Naive B cell (primary cell): ENCODE data around the gene HM13. TPM values are rescaled to one million over a fixed set of nuclear protein-coding genes. Genes with fewer than 3 reads are reported as not detected.
"Not testable (repeated sequence)": the region's sequence is repeated elsewhere in the genome, so short reads cannot be mapped to it uniquely, and the experiment has no call there.

ENCODE experiments used
- ATAC-seq, 2 donors: fragments of 150-1000 bp; cut with Tn5 transposase; 2 replicates each; pipeline ENCODE4 v1.10.0; 2021; ENCODE audit warnings: low read depth in 2 of 2, mild to moderate bottlenecking in 2 of 2, moderate library complexity in 2 of 2
- DNase-seq: peaks from one replicate; pipeline ENCODE4 v3.0.0; 2022
- H3K27ac Mint-ChIP-seq, 6 donors: one replicate each; pipeline ENCODE4 v1.8.0; 2020 to 2022; ENCODE audit warnings: mild to moderate bottlenecking in 6 of 6, mixed read lengths in 6 of 6, moderate library complexity in 5 of 6, inconsistent platforms in 2 of 6
- H3K27me3 Mint-ChIP-seq, 3 donors: one replicate each; pipeline ENCODE4 v1.8.0; 2021 to 2022; ENCODE audit warnings: mixed read lengths in 3 of 3, mild to moderate bottlenecking in 1 of 3
- H3K36me3 Mint-ChIP-seq, 2 donors: one replicate each; pipeline ENCODE4 v1.8.0; 2020 to 2022; ENCODE audit warnings: mixed read lengths in 2 of 2, inconsistent platforms in 1 of 2, mild to moderate bottlenecking in 1 of 2
- H3K4me1 Mint-ChIP-seq, 3 donors: one replicate each; pipeline ENCODE4 v1.8.0; 2020 to 2022; ENCODE audit warnings: mixed read lengths in 3 of 3, inconsistent platforms in 1 of 3, mild to moderate bottlenecking in 1 of 3, moderate library complexity in 1 of 3
- H3K4me3 Mint-ChIP-seq, 8 donors: one replicate each; pipeline ENCODE4 v1.8.0; 2020 to 2022; ENCODE audit warnings: mild to moderate bottlenecking in 8 of 8, mixed read lengths in 8 of 8, moderate library complexity in 8 of 8, inconsistent platforms in 2 of 8
- H3K9me3 Mint-ChIP-seq, 7 donors: one replicate each; pipeline ENCODE4 v1.8.0; 2020 to 2022; ENCODE audit warnings: mixed read lengths in 7 of 7, mild to moderate bottlenecking in 5 of 7, inconsistent platforms in 2 of 7, moderate library complexity in 1 of 7
- polyA plus RNA-seq, 6 donors: library from polyadenylated mRNA; unstranded; fragments of 300-500 nt; fragmentation: Illumina TruSeq; gene quantifications; one replicate each; pipeline ENCODE4 v1.2.3, GENCODE V29; 2021; ENCODE audit warnings: low read depth in 6 of 6

Gene HM13
- polyA plus RNA-seq, 6 donors from 2014 or later, result 71.9 to 118 (median 88.0) TPM

DNA sequence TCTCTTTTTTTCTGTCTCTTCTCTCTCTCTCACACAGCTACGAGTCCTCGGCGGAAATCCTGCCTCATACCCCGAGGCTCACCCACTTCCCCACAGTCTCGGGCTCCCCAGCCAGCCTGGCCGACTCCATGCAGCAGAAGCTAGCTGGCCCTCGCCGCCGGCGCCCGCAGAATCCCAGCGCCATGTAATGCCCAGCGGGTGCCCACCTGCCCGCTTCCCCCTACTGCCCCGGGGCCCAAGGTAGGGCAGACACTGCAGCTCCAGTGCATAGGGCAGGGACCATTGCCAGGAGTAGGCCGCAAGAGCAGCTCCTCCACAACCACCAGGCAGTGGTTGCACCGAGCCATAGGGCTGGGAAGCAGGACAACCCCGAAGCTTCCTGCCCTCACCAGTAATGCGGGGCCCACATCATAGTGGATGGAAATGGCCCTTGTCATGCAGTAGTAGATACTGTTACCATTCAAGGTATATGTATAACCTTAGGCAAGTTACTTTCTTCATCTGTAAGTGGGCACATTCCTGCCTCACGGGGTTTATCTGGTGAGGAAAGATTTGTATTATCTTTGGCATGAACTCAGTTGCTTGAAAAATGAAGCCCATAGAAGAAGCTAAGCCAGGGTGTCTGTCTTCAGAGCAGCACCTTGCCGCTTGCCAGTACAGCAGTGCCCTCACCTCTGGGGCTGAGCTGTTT is 53.9 kb downstream of the HM13 start:
- Mint-ChIP-seq H3K27ac (no peak overlapping the region), H3K9me3 (no peaks in the 10 kb centered on the region), H3K4me3 (no peak overlapping the region), H3K27me3 (no peaks in the 10 kb centered on the region), H3K4me1 (peaks cover 11 to 27% (median 15%) of the 10 kb centered on the region in 3 donors), H3K36me3 (no peaks in the 10 kb centered on the region)
- ATAC-seq (no peak), DNase-seq (no peak)

- Mint-ChIP-seq H3K27me3 (no peaks in the 10 kb centered on the region), H3K4me3 (no peak overlapping the region), H3K9me3 (no peaks in the 10 kb centered on the region), H3K36me3 (no peaks in the 10 kb centered on the region), H3K27ac (peak overlapping the region in 1 of 6 donors; percentile 54), H3K4me1 (peaks cover 16 to 32% (median 20%) of the 10 kb centered on the region in 3 donors)
- no peak for ATAC-seq
- no peak for DNase-seq
Observed at GRCh38 chr20:31568773-31569162, 54.5 kb downstream of the HM13 start.

DNA sequence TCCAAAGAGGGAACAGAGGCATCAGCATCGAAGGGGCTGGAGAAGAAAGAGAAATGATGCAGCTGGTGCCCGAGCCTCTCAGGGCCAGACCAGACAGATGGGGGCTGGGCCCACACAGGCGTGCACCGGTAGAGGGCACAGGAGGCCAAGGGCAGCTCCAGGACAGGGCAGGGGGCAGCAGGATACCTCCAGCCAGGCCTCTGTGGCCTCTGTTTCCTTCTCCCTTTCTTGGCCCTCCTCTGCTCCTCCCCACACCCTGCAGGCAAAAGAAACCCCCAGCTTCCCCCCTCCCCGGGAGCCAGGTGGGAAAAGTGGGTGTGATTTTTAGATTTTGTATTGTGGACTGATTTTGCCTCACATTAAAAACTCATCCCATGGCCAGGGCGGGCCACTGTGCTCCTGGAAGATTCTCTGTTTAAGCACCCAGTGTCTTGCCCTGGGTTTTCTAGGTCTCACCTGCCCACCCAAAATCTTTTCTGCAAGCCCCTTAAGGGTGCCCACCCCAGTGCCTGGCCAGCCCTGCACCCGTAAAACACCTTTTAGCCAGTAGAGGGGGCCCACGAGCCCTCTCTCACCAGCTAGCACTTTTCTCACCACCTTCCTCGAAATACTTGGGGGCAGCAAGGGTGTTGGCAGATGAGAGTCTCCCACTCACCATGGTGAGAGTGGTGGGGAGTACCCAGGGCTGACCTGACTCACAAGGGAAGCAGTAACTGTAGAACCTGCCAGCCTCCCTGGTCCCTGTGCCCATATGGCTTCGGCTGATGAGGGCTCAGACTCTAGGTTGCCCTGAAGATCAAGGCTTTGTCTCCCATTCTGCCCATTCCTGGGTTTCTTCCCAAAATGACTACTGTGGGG is 55.1 kb downstream of the HM13 start:
- Mint-ChIP-seq H3K9me3 (no peaks in the 10 kb centered on the region), H3K36me3 (no peaks in the 10 kb centered on the region), H3K27ac (peak overlapping the region in 3 of 6 donors; percentile 39 to 80 (median 54)), H3K4me1 (peaks cover 18 to 35% (median 24%) of the 10 kb centered on the region in 3 donors), H3K4me3 (peak overlapping the region in 1 of 8 donors; percentile 63), H3K27me3 (no peaks in the 10 kb centered on the region)
- ATAC-seq (peak; percentile 15 to 25), DNase-seq (peak; percentile 61)

DNA sequence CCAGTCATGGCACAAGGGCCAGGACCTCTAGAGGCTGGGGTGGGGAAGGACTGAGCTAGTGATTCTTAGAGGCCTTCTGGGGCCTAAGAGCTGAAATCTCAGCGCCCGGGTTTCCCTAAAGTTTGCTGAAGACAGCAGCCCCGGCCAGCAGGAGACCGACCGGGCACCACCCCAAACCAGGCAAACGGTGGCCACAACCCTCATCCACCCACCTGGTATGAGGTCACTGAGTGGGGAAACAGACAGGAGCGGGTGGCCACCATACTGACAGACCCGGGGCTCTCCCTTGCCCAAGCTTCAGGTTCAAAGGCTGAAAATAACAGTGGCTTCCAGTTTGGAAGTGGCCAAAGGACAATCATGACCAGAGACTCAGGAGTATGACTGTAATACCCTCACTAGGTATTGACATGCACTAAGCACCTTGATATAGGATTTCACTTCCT is 55.8 kb downstream of the HM13 start:
- ATAC-seq (no peak), DNase-seq (no peak)
- no peaks in the 10 kb centered on the region for H3K9me3 Mint-ChIP-seq
- no peaks in the 10 kb centered on the region for H3K27me3 Mint-ChIP-seq
- no peaks in the 10 kb centered on the region for H3K36me3 Mint-ChIP-seq
- H3K27ac Mint-ChIP-seq, result peak overlapping the region in 1 of 6 donors; percentile 80
- peak overlapping the region in 1 of 8 donors; percentile 63 for H3K4me3 Mint-ChIP-seq
- peaks cover 18 to 35% (median 24%) of the 10 kb centered on the region in 3 donors for H3K4me1 Mint-ChIP-seq

- no peaks in the 10 kb centered on the region for H3K9me3 Mint-ChIP-seq
- peak overlapping the region in 5 of 6 donors; percentile 47 to 94 (median 75) for H3K27ac Mint-ChIP-seq
- ATAC-seq (no peak), DNase-seq (no peak)
- H3K36me3 Mint-ChIP-seq, result no peaks in the 10 kb centered on the region
- no peaks in the 10 kb centered on the region for H3K27me3 Mint-ChIP-seq
- H3K4me1 Mint-ChIP-seq, result peaks cover 18 to 35% (median 24%) of the 10 kb centered on the region in 3 donors
- H3K4me3 Mint-ChIP-seq, result peak overlapping the region in 6 of 8 donors; percentile 1 to 91 (median 88)
Observed at GRCh38 chr20:31570735-31571617, 56.7 kb downstream of the HM13 start.

DNA sequence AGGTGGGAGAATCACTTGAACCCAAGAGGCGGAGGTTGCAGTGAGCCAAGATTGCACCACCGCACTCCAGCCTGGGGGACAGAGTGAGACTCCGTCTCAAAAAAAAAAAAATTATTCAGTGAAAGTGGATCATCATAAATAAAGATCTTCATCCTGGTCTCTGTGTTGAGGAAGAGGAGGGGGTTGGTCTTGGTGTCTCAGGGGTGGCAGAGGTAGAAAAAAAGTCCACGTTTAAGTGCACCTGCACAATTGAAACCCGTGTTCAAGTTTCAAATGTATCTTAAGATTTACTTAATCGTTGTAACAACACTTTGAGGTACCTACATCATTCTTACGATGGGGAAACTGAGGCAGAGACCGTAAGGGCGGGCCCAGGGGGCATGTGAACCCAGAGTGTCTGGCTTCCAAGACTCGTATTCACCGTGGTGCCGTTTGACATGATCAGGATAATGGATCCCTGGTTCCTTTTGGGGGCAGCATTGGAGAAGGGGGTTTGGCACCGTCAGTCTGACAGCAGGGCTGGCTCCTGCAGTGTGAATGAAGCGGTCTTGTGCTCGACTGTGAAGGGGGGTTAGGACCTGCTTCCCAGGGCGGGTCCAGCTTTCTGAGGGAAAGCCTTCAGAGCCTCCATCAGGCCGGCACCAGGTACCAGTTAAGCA is 57.9 kb downstream of the HM13 start:
- H3K27me3 Mint-ChIP-seq, result no peaks in the 10 kb centered on the region

DNA sequence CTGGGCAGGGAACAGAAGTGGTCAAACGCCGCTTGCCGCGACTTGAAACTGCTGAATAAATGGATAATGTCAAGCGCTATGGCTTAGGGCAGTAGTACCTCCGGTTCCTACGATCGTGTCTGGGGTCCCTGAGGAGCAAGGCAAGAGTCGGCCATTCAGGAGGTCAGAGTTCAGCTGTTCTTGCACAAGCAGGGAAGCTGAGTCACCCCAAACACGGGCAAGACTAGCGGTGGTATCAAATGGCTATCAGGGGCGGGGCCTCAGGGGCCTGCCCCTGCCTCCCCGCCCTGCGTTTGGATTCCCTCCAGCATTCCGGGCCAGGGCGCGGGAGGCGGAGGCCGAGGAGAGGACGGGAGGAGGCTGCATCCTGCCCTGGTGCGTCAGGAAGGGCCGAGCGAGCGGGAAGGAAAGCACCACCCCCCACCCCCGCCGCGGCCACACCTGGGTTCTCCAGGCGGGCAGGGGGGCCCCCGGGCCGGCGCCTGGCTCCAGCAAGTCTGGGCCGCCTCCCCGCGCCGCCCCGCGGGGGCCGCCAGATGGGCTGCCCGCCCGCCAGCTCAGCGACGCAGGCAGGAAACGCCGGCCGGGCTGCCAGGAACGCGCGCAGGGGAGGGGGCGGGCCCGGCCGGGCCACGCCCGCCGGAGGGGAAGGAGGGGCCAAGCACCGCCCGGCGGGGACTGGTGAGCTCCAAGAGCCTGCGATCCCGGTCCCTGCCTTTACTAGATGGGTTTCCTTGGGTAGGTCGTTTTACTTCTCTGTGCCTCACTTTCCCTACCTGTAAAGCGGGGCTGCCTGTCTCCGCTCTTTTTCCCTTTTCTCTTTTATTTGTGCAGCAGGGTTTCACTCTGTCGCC is 58.7 kb downstream of the HM13 start:
- no peaks in the 10 kb centered on the region for H3K36me3 Mint-ChIP-seq
- DNase-seq (peak; percentile 83), ATAC-seq (peak; percentile 92)
- peak overlapping the region; percentile 63 to 95 (median 82) for H3K27ac Mint-ChIP-seq
- peak overlapping the region; percentile 86 to 95 (median 92) for H3K4me3 Mint-ChIP-seq
- H3K4me1 Mint-ChIP-seq, result peaks cover 14 to 26% (median 24%) of the 10 kb centered on the region in 3 donors
- H3K27me3 Mint-ChIP-seq, result peaks cover 0 to 3% (median 0%) of the 10 kb centered on the region in 3 donors
- H3K9me3 Mint-ChIP-seq, result no peaks in the 10 kb centered on the region

More for the DNA sequence above, 57.9 kb downstream of the HM13 start:
- Mint-ChIP-seq H3K4me1 (peaks cover 18 to 29% (median 24%) of the 10 kb centered on the region in 3 donors), H3K36me3 (no peaks in the 10 kb centered on the region), H3K9me3 (no peaks in the 10 kb centered on the region), H3K4me3 (peak overlapping the region; percentile 85 to 93 (median 88)), H3K27ac (peak overlapping the region; percentile 63 to 91 (median 82))
- DNase-seq (peak; percentile 12), ATAC-seq (no peak)

DNA sequence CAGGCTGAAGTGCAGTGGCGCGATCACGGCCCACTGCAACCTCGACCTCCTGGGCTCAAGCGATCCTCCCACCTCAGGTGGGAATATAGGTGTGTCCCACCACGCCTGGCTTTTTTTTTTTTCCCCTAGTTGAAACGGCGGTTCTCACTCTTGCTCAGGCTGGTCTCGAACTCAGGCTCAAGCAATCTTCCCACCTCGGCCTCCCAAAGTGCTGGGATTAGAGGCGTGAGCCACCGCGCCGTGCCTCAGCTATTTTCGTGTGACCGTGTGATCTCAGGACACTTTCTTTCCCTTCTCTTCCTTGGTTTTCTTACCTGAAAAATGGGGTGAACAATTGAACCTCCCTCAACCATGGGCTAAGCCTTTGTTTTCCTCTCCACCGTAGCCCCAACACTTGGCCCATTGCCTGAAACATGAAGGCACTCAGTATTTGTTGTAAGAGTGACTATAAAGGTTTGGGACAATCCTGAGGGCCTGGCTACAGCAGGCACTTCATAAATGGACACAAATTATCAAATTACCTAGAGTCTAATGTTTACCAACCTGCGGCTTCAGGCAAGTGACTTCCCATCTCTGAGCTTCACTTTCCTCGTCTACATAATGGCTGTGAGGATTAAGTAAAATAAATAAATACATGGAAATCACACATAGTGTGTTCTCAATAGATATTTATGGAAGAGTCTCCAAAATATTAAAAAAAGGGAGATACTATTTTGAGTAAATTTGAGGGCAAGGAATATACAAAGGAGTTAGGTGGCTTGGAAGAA is 59.5 kb downstream of the HM13 start:
- Mint-ChIP-seq H3K27me3 (peaks cover 0 to 3% (median 0%) of the 10 kb centered on the region in 3 donors), H3K4me1 (peaks cover 14 to 24% (median 23%) of the 10 kb centered on the region in 3 donors), H3K27ac (peak overlapping the region; percentile 55 to 95 (median 82)), H3K9me3 (no peaks in the 10 kb centered on the region), H3K36me3 (no peaks in the 10 kb centered on the region), H3K4me3 (peak overlapping the region; percentile 86 to 95 (median 91))
- DNase-seq (no peak), ATAC-seq (peak; percentile 1)

GRCh38 chr20:31574986-31575385 is 60.7 kb downstream of the HM13 start:
- peaks cover 17 to 23% (median 18%) of the 10 kb centered on the region in 3 donors for H3K4me1 Mint-ChIP-seq
- not testable (repeated sequence) for H3K27me3 Mint-ChIP-seq, H3K36me3 Mint-ChIP-seq, H3K27ac Mint-ChIP-seq, H3K4me3 Mint-ChIP-seq, H3K9me3 Mint-ChIP-seq, ATAC-seq, DNase-seq

DNA sequence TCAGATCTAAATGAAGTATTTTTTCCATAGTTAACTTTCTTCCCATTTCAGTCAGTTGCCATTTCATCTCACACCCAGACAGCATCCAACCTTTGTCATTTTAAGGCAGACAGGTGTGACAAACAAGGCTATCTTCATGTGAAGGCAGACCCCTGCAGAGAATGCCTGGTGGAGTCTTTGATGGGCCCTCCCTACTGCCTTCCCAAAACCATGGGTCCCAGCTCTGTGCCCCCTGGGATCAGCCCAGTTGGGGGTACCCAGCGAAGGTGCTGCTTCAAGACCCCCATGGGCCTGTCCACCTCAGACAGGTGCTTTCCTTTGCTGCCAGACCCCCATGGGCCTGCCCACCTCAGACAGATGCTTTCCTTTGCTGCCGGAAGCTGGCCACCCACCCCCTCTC is 62.5 kb downstream of the HM13 start:
- H3K27me3 Mint-ChIP-seq, result peaks cover 0 to 7% (median 3%) of the 10 kb centered on the region in 3 donors
- DNase-seq (no peak), ATAC-seq (no peak)
- H3K36me3 Mint-ChIP-seq, result no peaks in the 10 kb centered on the region
- H3K4me1 Mint-ChIP-seq, result peaks cover 17 to 19% (median 18%) of the 10 kb centered on the region in 3 donors
- H3K9me3 Mint-ChIP-seq, result no peaks in the 10 kb centered on the region
- peak overlapping the region in 1 of 8 donors; percentile 33 for H3K4me3 Mint-ChIP-seq
- H3K27ac Mint-ChIP-seq, result no peak overlapping the region

GRCh38 chr20:31577194-31577593 is 63.0 kb downstream of the HM13 start:
- DNase-seq (no peak), ATAC-seq (no peak)
- H3K27ac Mint-ChIP-seq, result no peak overlapping the region
- no peaks in the 10 kb centered on the region for H3K36me3 Mint-ChIP-seq
- H3K4me3 Mint-ChIP-seq, result peak overlapping the region in 2 of 8 donors; percentile 17 to 33
- no peaks in the 10 kb centered on the region for H3K9me3 Mint-ChIP-seq
- H3K27me3 Mint-ChIP-seq, result peaks cover 0 to 7% (median 3%) of the 10 kb centered on the region in 3 donors
- peaks cover 14 to 15% (median 14%) of the 10 kb centered on the region in 3 donors for H3K4me1 Mint-ChIP-seq
